ENCODE data around the gene PRRX1. TPM values are rescaled to one million over a fixed set of nuclear protein-coding genes. Genes with fewer than 3 reads are reported as not detected.

The PRRX1 gene
- total RNA-seq, 2 experiments from 2014 or later, result not detected

- Mint-ChIP-seq H3K27me3 (peaks cover 19% of the 10 kb centered on the region), H3K27ac (no peak overlapping the region), H3K36me3 (ENCODE audit: low read depth) (no peaks in the 10 kb centered on the region), H3K4me3 (no peak overlapping the region), H3K4me1 (no peaks in the 10 kb centered on the region), H3K9me3 (ENCODE audit: low read depth) (no peaks in the 10 kb centered on the region)
- CTCF ChIA-PET, result no interaction called here
- POLR2A ChIA-PET, result no interaction called here
- intact Hi-C loops (cut with DNase I, micrococcal nuclease), result no loop called here
- DNase-seq, result no peak
- no peak for ATAC-seq
Observed at GRCh38 chr1:170695955-170696590, 32.1 kb downstream of the PRRX1 start.

DNA sequence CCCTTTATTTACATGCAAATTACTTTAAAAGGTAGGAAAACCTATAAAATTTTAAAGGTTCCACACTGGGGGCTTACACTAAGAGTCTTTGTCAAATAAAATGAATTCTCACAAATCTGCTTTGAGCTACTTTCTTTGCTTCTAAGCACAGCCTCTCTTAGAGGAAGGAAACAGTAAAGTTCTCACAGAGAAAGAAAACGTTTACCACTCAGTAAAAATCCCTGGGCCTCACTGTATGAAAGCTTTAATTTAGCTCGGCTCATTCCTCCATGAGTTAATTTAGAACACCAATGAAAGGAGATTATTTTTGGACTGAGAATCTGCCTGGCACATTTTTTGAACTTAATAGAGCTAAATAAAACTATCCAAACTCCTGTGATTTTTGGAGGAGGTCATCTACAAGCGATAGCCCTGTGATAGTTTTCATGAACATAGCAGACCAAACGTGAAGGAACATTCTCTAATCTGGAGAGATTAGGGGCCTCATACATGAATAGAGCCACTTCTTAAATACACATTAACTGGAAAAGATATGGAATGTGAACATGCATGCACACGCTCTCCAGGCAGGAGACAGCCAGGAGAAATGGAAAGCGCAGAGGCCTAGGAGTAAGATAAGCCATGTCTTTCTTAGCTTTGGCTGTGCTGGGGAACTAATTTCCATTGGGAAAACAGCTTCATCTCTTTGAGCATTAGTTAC lies 32.8 kb downstream of the PRRX1 start:
- Mint-ChIP-seq H3K36me3 (ENCODE audit: low read depth) (no peaks in the 10 kb centered on the region), H3K4me3 (no peak overlapping the region), H3K27me3 (peaks cover 16% of the 10 kb centered on the region), H3K9me3 (ENCODE audit: low read depth) (no peaks in the 10 kb centered on the region), H3K4me1 (no peaks in the 10 kb centered on the region), H3K27ac (no peak overlapping the region)
- CTCF ChIA-PET, result interaction anchor here (0.7 kb wide), 1 partner anchor 10 kb away, joined by 3 read pairs; no protein-coding TSS in a partner anchor
- intact Hi-C loops (cut with DNase I, micrococcal nuclease), result no loop called here
- DNase-seq, result no peak
- no peak for ATAC-seq
- POLR2A ChIA-PET, result no interaction called here

DNA sequence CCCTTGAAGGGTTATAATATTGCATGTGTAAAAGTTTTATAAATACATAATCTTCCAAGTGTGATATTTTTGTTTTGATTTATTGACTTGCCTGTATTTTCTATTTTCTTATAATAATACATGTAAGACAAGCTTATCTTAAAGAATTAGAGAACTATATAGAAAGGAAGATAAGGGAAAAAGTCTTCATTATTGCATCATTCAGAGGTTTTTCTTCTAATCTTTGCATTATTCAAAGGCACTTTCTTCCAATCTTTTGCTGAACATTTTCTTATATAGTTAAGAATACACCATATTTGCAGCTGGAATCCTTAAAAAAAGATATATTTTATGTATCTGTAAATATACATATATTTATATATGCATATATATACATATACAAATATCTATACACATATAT lies 33.4 kb downstream of the PRRX1 start:
- Mint-ChIP-seq H3K36me3 (ENCODE audit: low read depth) (no peaks in the 10 kb centered on the region), H3K4me1 (no peaks in the 10 kb centered on the region), H3K27ac (no peak overlapping the region), H3K27me3 (peaks cover 15% of the 10 kb centered on the region), H3K9me3 (ENCODE audit: low read depth) (no peaks in the 10 kb centered on the region), H3K4me3 (no peak overlapping the region)
- ATAC-seq (no peak), DNase-seq (no peak)
- ChIA-PET POLR2A (no interaction called here), CTCF (interaction anchor here (0.7 kb wide), 1 partner anchor 10 kb away, joined by 3 read pairs; no protein-coding TSS in a partner anchor)
- intact Hi-C loops (cut with DNase I, micrococcal nuclease), result no loop called here

- no peaks in the 10 kb centered on the region for H3K4me1 Mint-ChIP-seq
- no peak for ATAC-seq
- intact Hi-C loops (cut with DNase I, micrococcal nuclease), result no loop called here
Observed at GRCh38 chr1:170698301-170699275, 34.7 kb downstream of the PRRX1 start.

DNA sequence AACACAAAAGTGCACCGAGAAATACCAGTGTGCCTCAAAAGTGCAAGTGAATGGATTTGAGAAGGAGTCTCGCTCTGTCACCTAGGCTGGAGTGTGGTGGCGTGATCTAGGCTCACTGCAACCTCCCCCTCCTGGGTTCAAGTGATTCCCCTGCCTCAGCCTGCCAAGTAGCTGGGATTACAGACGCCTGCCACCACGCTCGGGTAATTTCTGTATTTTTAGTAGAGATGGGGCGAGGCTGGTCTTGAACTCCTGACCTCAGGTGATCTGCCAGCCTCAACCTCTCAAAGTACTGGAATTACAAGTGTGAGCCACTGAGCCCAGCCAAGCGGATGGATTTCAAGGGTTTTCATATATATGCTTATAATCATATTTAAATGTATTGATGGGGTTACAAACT lies 35.8 kb downstream of the PRRX1 start:
- Mint-ChIP-seq H3K9me3 (ENCODE audit: low read depth) (no peaks in the 10 kb centered on the region), H3K27me3 (peaks cover 15% of the 10 kb centered on the region), H3K36me3 (ENCODE audit: low read depth) (no peaks in the 10 kb centered on the region), H3K4me1 (no peaks in the 10 kb centered on the region), H3K27ac (no peak overlapping the region), H3K4me3 (no peak overlapping the region)
- POLR2A ChIA-PET, result no interaction called here
- intact Hi-C loops (cut with DNase I, micrococcal nuclease), result no loop called here
- ATAC-seq (no peak), DNase-seq (no peak)
- CTCF ChIA-PET, result interaction anchor here (1.2 kb wide), 1 partner anchor 10 kb away, joined by 6 read pairs; no protein-coding TSS in a partner anchor

More at GRCh38 chr1:170698301-170699275, 34.7 kb downstream of the PRRX1 start:
- no peak overlapping the region for H3K4me3 Mint-ChIP-seq
- no peak overlapping the region for H3K27ac Mint-ChIP-seq
- CTCF ChIA-PET, result interaction anchor here (1.2 kb wide), 1 partner anchor 9 kb away, joined by 6 read pairs; no protein-coding TSS in a partner anchor
- no peaks in the 10 kb centered on the region for H3K9me3 Mint-ChIP-seq (ENCODE audit: low read depth)
- H3K27me3 Mint-ChIP-seq, result peaks cover 13% of the 10 kb centered on the region
- no peak for DNase-seq
- POLR2A ChIA-PET, result no interaction called here
- H3K36me3 Mint-ChIP-seq (ENCODE audit: low read depth), result no peaks in the 10 kb centered on the region

GRCh38 chr1:170700842-170701615 lies 37.1 kb downstream of the PRRX1 start:
- ChIA-PET POLR2A (no interaction called here), CTCF (interaction anchor here (0.7 kb wide), 1 partner anchor 11 kb away, joined by 3 read pairs; no protein-coding TSS in a partner anchor)
- H3K27me3 Mint-ChIP-seq, result peaks cover 7% of the 10 kb centered on the region
- intact Hi-C loops (cut with DNase I, micrococcal nuclease), result no loop called here
- DNase-seq, result no peak
- no peaks in the 10 kb centered on the region for H3K9me3 Mint-ChIP-seq (ENCODE audit: low read depth)
- no peak overlapping the region for H3K4me3 Mint-ChIP-seq
- no peaks in the 10 kb centered on the region for H3K36me3 Mint-ChIP-seq (ENCODE audit: low read depth)
- no peak overlapping the region for H3K27ac Mint-ChIP-seq
- no peak for ATAC-seq
- no peaks in the 10 kb centered on the region for H3K4me1 Mint-ChIP-seq

- no peak overlapping the region for H3K27ac Mint-ChIP-seq
- H3K9me3 Mint-ChIP-seq (ENCODE audit: low read depth), result no peaks in the 10 kb centered on the region
Observed at GRCh38 chr1:170701962-170702361, 38.0 kb downstream of the PRRX1 start.

DNA sequence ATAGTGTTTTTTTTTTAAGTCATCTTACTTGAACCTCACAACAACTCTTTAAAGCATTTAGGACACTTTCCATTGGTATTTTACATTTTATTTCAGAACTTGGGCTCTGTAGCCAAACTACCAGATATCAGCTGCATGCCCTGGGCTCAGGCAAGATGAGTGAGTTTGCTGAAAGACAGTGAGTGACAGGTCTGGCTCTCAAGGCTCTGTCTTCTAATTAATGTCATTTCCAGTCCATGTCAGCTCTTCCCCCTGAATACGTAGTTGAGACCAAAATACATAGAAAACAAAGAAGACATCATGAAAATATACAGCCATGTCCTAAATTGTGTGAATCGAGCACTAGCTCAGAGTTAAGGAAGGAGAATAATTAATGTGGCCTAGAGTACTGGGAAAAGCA lies 39.7 kb downstream of the PRRX1 start:
- H3K27me3 Mint-ChIP-seq, result peaks cover 5% of the 10 kb centered on the region
- no peak for DNase-seq
- H3K4me1 Mint-ChIP-seq, result no peaks in the 10 kb centered on the region
- ATAC-seq, result no peak
- no peaks in the 10 kb centered on the region for H3K9me3 Mint-ChIP-seq (ENCODE audit: low read depth)
- no peak overlapping the region for H3K4me3 Mint-ChIP-seq
- H3K27ac Mint-ChIP-seq, result no peak overlapping the region
- no peaks in the 10 kb centered on the region for H3K36me3 Mint-ChIP-seq (ENCODE audit: low read depth)
- intact Hi-C loops (cut with DNase I, micrococcal nuclease), result no loop called here
- POLR2A ChIA-PET, result no interaction called here
- CTCF ChIA-PET, result interaction anchor here (1.3 kb wide), 1 partner anchor 15 kb away, joined by 6 read pairs; no protein-coding TSS in a partner anchor

More at GRCh38 chr1:170701962-170702361, 38.0 kb downstream of the PRRX1 start:
- ATAC-seq (no peak), DNase-seq (no peak)
- Mint-ChIP-seq H3K4me3 (no peak overlapping the region), H3K36me3 (ENCODE audit: low read depth) (no peaks in the 10 kb centered on the region), H3K4me1 (no peaks in the 10 kb centered on the region), H3K27me3 (peaks cover 5% of the 10 kb centered on the region)
- intact Hi-C loops (cut with DNase I, micrococcal nuclease), result no loop called here
- CTCF ChIA-PET, result no interaction called here
- POLR2A ChIA-PET, result no interaction called here

DNA sequence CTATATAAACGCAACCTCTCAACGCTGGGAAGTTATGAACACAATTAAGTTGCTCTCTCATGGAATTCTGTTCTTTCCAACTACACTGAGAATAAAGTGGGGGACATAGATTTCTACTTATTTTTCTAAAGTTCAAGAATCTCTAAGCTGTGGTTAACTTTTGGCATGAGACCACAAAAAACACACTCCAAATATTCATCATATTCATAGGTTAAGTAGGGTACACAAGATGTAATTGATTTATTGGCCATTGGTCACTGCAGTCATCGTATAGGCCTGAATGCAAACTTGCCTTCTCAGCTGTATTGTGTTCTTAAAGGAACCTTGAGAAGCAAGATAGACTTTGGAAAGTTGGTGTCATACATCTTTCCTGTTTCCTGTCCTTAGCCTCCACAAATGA lies 40.3 kb downstream of the PRRX1 start:
- intact Hi-C loops (cut with DNase I, micrococcal nuclease), result no loop called here
- POLR2A ChIA-PET, result no interaction called here
- CTCF ChIA-PET, result no interaction called here
- no peak overlapping the region for H3K4me3 Mint-ChIP-seq
- H3K27ac Mint-ChIP-seq, result no peak overlapping the region
- no peak for DNase-seq
- no peaks in the 10 kb centered on the region for H3K4me1 Mint-ChIP-seq
- no peaks in the 10 kb centered on the region for H3K9me3 Mint-ChIP-seq (ENCODE audit: low read depth)
- no peak for ATAC-seq
- peaks cover 7% of the 10 kb centered on the region for H3K27me3 Mint-ChIP-seq
- H3K36me3 Mint-ChIP-seq (ENCODE audit: low read depth), result no peaks in the 10 kb centered on the region

GRCh38 chr1:170705981-170706380 lies 42.0 kb downstream of the PRRX1 start:
- Mint-ChIP-seq H3K4me3 (no peak overlapping the region), H3K9me3 (ENCODE audit: low read depth) (no peaks in the 10 kb centered on the region), H3K27me3 (peaks cover 6% of the 10 kb centered on the region), H3K27ac (no peak overlapping the region), H3K36me3 (ENCODE audit: low read depth) (no peaks in the 10 kb centered on the region), H3K4me1 (no peaks in the 10 kb centered on the region)
- ATAC-seq, result no peak
- DNase-seq, result no peak
- intact Hi-C loops (cut with DNase I, micrococcal nuclease), result no loop called here
- POLR2A ChIA-PET, result no interaction called here
- CTCF ChIA-PET, result no interaction called here

- DNase-seq (no peak), ATAC-seq (no peak)
- no peaks in the 10 kb centered on the region for H3K36me3 Mint-ChIP-seq (ENCODE audit: low read depth)
- no peak overlapping the region for H3K4me3 Mint-ChIP-seq
- peaks cover 6% of the 10 kb centered on the region for H3K27me3 Mint-ChIP-seq
- ChIA-PET CTCF (interaction anchor here (0.5 to 1.1 kb wide), 2 partner anchors 10 to 17 kb away, joined by 3 to 4 read pairs; no protein-coding TSS in a partner anchor), POLR2A (no interaction called here)
- no peaks in the 10 kb centered on the region for H3K4me1 Mint-ChIP-seq
- no peak overlapping the region for H3K27ac Mint-ChIP-seq
- intact Hi-C loops (cut with DNase I, micrococcal nuclease), result no loop called here
- no peaks in the 10 kb centered on the region for H3K9me3 Mint-ChIP-seq (ENCODE audit: low read depth)
Observed at GRCh38 chr1:170707117-170707516, 43.2 kb downstream of the PRRX1 start.
